GM19043 (cell line): Measurements from ENCODE around the gene UST.
A peak's percentile ranks its signal among the peaks of the same experiment; 100 is the strongest.
"Not testable (repeated sequence)": the region's sequence is repeated elsewhere in the genome, so short reads cannot be mapped to it uniquely, and the experiment has no call there.

Source experiments
- ATAC-seq: cut with Tn5 transposase; IDR thresholded peaks from one replicate; pipeline ENCODE4 v1.9.1; 2021; ENCODE audit warnings: low read depth; ENCODE audit not compliant: unreplicated experiment

UST gene

DNA sequence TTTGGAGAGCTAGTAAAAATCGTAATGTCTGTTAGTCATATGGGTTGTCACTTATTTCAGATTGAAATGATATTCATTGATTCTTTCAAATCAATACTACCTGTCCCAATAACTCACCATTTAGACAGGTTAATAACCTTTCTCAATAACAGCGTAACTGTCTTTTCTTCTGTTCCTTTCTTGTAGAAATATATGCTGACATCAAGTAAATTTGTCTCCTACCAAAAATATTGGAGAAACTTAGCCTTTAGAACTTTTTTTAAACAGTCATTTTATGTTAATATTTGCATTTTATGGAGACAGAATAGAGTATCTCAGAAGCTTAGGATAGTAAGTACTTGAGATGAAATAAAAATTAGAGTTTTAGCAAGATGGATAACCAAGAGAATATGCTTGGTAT, 278.2 kb downstream of the UST start:
- ATAC-seq, result no peak

- no peak for ATAC-seq
Observed at GRCh38 chr6:149026530-149026942, 279.7 kb downstream of the UST start.

GRCh38 chr6:149027484-149027883, 280.7 kb downstream of the UST start:
- ATAC-seq, result no peak

DNA sequence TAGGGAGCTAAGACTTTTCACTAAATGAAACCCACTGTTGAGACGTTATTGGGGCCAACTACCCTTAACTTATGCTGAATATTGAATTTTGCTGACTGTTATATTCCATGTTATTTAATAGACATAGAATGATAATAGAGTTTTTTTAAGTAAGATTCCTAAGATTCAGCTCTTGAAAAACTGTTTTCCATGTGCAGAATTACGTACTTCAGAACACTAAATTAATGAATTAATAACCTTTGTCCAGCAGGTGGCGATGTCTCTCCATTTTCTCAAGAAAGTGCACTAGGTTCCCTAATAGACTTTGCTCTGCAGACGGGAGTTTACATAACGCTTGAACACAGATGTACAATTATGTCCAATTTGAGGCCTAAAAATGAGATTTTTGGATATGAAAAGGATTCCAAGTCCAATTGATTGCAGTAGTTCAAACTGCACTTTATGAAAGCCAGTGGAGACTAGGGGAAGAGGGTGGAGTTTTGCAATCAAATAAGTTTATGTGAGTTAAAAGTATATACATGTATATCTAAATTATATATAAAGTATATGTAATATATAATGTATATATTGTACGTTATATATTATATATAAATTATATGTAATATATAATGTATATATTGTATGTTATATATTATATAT, 282.1 kb downstream of the UST start:
- no peak for ATAC-seq

DNA sequence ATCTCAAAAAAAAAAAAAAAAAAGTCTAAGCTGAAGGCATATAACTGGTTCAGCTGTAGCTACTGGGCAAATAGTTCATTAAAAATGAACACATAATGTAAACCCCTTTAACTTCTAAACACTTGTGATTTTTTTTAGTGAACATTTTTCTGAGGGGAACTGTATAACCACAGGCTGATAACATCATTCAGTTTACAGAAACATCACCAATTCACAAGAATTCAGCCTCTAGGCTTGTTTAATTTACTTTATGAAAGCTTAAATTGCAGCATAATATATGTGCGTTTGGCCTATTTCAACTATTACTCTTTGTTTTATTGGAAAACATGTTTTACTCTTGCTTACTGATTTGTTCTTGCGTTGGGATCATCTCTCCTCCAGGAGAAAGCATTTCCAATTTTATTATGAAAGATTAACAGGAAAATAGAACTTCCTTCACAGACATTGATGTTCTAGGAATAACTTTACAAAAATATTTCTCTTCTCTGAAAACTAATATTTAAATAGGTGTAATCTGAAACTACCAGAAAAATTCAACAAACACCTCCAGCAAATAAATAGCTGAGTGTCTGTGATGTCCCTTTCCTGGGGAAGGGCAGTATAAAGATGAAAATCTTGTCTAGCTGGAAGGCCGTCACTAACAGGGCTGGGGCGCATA, 284.5 kb downstream of the UST start:
- no peak for ATAC-seq

- peak; percentile 6 for ATAC-seq
Observed at GRCh38 chr6:149031859-149032598, 285.2 kb downstream of the UST start.

DNA sequence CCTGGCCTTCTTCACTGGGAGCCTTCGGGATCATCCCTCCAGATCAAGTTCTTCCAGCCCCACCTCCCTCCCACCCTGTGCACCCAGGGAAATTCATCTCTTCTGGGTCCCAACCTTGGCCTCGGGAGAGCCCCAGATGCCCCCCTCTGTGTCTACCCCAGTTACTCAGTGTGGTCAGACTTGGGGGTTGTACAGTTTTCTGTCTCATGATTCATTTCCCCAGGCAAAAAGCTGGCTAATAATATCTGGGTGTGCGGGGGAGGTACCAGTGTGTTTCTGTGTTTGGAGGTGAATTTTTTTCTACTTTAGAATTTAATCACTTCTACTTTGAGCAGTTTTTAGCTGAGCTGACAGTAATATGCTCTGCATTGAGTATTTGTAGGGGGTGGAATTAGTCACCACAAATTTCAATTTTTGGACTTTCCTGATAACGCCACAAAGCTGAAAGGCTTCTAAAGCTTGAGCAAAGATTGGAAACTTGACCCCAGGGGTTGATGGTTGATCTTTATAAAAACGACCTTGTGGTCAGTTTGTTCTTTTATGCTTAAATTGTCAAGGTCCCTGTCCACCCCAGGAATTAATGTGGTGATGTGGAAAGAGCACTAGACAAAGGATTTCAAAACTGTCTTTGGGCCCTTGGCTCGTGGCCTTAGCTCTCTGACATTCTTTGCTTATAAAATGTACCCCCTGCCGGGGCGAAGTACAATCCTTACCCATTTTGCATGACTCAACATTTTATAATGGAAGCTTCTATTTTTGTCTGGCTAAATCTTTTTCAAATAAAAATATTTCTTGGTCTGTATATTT, 286.0 kb downstream of the UST start:
- ATAC-seq, result peak; percentile 81

GRCh38 chr6:149033454-149033853, 286.6 kb downstream of the UST start:
- ATAC-seq, result no peak

DNA sequence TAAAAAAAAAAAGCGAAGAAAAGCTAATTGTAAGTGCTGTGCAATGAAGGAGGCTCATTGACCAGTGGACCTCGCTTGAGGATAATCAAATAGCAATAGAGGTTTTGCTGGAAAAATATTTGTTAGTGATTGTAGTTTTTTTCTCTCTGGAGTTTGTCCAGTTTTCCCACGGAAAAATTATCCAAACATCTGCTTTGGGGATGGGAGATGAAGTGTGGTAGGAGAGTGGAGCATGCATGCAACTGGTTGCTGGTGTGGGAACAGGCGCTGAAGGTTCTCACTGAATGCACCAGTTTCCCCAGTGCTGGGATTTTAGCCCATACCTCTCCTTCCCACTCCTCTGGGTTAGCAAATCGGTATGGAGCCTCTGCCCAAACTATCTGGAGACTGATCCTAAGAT, 288.9 kb downstream of the UST start:
- no peak for ATAC-seq

DNA sequence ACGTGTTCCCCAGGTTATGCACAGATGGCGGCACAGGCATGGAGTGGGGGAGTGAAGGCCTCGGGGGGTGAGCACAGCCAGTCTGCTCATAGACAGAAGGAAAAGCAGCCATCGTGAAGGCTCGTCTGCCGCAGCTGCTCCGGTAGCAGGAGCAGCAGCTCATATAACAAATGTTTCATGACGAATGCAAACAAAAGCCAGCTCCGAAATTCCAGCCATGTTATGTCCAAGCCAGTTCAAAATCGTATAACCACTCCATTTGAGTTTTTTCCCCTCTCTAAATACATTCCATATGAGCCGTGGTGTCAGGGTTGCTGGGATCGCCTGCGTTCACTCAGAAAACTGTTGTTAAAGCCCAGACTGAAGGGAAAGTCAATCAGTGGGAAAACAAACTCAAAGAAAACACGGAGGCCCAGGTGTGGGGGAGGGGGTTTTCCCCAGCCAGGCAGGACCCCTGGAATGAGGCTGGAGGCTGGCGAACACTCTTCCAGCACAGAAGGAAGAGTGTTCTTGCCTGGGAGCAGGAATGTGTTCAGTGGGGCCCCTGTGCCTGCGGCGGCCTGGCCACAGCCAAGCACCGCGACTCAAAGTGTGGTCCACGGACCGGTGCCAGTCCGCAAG, 290.3 kb downstream of the UST start:
- no peak for ATAC-seq

GRCh38 chr6:149039025-149039424, 292.2 kb downstream of the UST start:
- ATAC-seq, result not testable (repeated sequence)

GRCh38 chr6:149041953-149042352, 295.1 kb downstream of the UST start:
- no peak for ATAC-seq

DNA sequence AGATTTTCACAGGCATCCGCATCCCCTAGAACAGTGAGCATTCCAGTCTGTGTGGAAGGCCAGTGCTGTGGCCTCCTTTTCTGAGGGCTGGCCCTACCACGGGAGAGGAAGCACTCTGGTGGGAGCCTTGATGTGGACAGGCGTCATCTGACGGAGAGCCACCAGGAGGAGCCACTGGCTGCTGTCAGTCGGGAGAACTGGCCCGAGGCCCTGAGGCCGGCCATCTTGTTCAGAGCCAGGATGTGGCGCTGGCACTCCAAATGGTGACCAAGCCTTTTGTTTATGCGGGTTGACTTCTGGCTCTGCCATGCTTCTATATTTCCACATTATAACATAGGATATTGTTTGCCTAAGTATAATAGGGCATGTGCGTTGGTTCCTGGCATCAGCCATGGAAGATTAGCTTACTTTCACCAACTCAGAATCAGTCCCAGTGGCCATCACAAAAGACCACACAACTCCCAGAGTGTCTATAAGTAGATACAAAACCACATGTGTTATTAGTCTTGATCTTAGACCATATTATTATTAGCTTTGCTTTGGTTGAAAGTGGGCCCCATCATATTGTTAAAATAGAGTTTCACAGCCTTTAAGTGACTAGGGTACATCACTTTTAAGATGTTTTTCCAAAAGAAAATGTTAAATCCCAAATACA, 296.8 kb downstream of the UST start:
- no peak for ATAC-seq

DNA sequence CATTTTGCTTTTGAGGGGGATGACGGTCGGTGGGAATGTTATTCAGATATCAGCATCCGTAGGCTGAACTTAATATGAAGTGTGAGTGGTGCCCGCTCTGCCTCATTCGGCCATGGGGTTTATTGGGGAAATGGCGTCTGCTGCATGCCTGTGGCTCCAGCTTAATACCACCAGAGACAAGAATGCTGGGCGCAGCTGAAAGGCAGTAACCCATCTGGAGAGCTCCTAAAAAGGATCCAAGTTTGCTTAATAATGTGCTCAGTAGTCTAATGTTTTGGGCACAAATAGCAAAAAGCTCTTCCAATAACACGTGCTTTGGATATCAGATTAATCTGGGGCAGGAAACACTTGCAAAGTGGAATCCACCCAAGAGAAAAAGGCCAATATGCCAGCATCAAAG, 297.7 kb downstream of the UST start:
- ATAC-seq, result no peak

DNA sequence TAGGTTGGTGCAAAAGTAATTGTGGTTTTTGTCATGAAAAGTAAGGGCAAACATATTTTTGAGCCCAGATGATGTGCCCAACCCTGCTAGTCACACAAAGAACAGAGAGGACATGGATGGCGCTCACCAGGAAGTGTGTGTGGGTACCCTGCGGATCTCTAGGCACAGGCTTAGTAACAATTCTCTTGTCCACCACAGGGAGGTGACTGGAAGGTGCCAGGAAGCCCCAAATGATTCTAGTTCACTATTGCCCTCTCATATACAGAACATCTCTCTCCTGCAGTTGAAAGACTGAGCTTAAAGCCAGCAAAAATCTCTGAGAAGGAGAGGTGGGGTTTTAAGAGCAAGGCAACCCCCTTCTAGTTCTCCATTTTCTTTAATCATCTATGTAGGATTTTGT, 298.6 kb downstream of the UST start:
- ATAC-seq, result peak; percentile 57

GRCh38 chr6:149046164-149046821, 299.5 kb downstream of the UST start:
- no peak for ATAC-seq

GRCh38 chr6:149046822-149047246, 300.0 kb downstream of the UST start:
- peak; percentile 50 for ATAC-seq

- ATAC-seq, result no peak
Observed at GRCh38 chr6:149049230-149049629, 302.4 kb downstream of the UST start.

GRCh38 chr6:149050160-149050559, 303.3 kb downstream of the UST start:
- no peak for ATAC-seq
